ENCODE data around the gene SFPQ.
"Not testable (repeated sequence)": the region's sequence is repeated elsewhere in the genome, so short reads cannot be mapped to it uniquely, and the experiment has no call there.

Gene SFPQ

DNA sequence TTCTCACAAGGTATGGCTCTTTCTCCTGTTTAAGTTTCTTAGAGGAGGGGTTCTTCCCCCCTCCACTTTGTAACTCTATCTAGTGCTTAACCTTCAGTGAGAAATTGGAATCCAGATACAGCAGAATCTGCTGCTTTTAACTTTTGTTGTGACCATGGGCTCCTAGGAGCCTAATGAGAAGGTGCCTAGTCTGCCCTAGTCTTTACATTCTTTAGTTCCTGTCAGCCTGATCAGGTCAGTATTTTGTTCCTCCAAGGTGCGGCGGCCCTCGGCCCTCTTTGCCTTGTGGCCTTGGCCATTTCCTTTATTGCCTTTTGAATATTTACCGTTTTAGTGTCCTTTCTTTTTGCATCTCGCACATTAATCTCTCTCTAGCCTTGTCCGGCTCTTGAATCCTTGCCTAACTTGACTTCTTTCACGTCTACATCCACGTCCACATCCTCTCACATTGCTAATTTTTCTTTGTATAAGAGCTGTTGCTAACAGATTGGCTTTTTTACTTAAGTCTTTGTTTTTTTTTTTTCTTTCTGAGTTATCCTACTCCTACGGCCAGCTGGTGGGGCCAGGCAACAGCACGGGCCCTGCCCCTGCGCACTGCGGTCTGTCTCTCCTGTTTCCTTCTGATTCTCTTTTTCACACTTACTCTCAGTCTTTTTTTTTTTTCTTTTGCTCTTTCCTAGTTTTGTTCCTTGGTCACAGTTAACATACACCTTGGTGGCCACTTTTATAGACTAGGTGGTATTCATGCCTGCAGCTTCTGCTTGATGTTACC is 49.0 kb downstream of the SFPQ start:
- no peak for DNase-seq (ENCODE audit: low read depth)
- no peak overlapping the region for H3K4me3 ChIP-seq (ENCODE audit: control insufficient read depth, low read depth, low read length)
- TF ChIP-seq, protein P1, sequence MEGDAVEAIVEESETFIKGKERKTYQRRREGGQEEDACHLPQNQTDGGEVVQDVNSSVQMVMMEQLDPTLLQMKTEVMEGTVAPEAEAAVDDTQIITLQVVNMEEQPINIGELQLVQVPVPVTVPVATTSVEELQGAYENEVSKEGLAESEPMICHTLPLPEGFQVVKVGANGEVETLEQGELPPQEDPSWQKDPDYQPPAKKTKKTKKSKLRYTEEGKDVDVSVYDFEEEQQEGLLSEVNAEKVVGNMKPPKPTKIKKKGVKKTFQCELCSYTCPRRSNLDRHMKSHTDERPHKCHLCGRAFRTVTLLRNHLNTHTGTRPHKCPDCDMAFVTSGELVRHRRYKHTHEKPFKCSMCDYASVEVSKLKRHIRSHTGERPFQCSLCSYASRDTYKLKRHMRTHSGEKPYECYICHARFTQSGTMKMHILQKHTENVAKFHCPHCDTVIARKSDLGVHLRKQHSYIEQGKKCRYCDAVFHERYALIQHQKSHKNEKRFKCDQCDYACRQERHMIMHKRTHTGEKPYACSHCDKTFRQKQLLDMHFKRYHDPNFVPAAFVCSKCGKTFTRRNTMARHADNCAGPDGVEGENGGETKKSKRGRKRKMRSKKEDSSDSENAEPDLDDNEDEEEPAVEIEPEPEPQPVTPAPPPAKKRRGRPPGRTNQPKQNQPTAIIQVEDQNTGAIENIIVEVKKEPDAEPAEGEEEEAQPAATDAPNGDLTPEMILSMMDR (IDR thresholded peaks at IDR 0.05; ENCODE audit: control insufficient read depth, insufficient read depth, low read depth, low read length, missing control alignments), result no peak

DNA sequence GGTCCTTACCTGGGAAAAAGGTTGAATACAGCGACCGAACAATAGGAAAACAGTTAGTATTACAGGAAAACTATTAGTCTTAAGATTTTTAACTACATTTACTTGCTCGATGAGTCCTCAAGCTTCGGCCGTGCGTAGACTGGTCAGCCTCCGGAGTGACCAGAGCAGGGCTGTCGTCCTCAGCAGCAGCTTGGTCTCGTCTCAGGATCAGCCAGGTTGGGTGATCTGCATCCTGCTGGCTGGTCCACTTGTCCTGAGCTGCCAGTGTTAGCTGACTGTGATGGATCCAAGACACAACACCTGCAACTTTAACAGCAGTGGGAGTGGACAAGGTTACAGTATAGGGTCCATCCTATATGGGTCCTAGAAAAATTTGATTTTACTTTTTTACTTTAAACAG is 50.2 kb downstream of the SFPQ start:
- DNase-seq (ENCODE audit: low read depth); H3K4me3 ChIP-seq (ENCODE audit: control insufficient read depth, low read depth, low read length): not testable (repeated sequence)

DNA sequence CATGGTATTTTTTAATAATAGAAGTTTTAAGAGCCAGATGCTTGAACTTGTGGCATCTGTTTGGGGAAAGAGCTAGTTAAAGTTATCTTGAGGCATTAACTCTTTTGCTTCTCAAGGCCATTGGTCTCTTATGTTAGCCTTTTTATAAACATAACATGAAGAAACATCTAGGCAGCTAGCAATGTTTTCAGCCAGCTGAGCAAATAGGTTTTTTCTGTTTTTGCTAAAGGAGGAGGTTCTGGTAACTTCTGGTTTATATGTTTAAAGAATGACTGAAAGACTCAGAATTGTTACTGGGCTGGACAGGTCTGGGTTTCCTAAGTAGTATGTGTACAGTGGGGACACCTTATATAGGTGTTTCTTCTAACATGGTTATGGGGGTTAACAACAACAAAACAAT is 50.7 kb downstream of the SFPQ start:
- H3K4me3 ChIP-seq (ENCODE audit: control insufficient read depth, low read depth, low read length); DNase-seq (ENCODE audit: low read depth): not testable (repeated sequence)

DNA sequence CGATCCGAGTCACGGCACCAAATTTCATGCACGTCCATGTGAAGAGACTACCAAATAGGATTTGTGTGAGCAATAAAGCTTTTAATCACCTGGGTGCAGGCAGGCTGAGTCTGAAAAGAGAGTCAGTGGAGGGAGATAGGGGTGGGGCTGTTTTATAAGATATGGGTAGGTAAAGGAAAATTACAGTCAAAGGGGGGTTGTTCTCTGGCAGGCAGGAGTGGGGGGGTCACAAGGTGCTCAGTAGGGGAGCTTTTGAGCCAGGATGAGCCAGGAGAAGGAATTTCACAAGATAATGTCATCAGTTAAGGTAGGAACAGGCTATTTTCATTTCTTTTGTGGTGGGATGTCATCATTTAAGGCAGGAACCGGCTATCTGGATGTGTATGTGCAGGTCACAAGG is 55.4 kb downstream of the SFPQ start:
- H3K4me3 ChIP-seq (ENCODE audit: control insufficient read depth, low read depth, low read length); DNase-seq (ENCODE audit: low read depth): not testable (repeated sequence)

DNA sequence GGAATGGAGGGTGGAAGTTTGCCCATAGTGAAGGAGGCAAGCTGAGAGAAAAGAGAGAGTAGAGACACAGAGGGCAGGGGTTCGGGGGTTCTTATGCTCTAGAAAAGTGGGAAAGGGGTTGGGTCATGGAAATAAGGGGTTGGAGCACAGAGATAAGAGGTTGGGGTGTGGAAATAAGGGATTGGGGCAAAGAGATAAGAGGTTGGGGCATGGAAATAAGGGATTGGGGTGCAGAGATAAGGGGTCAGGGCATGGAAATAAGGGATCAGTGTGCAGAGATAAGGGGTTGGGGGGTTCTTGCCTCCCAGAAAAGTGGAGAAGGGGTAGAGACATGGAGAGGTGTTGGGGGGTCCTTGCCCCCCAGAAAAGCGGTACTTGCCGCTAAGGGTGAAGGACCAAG is 56.2 kb downstream of the SFPQ start:
- TF ChIP-seq, protein P1 (IDR thresholded peaks at IDR 0.05; ENCODE audit: control insufficient read depth, insufficient read depth, low read depth, low read length, missing control alignments), result no peak
- no peak for DNase-seq (ENCODE audit: low read depth)
- H3K4me3 ChIP-seq (ENCODE audit: control insufficient read depth, low read depth, low read length), result no peak overlapping the region
